Measurements from ENCODE around the gene AFAP1L2.

Gene AFAP1L2

DNA sequence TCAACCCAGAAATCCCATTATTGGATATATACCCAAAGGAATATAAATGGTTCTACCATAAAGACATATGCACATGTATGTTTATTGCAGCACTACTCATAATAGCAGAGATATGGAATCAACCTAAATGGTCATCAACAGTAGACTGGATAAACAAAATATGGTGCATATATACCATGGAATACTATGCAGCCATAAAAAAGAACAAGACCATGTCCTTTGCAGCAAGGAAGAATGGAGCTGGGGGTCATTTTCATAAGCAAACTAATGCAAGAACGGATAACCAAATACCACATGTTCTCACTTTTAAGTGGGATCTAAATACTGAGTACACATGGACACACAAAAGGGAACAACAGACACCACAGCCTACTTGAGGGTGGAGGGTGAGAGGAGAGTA is 2.2 kb upstream of the AFAP1L2 start:
- TF ChIP-seq, protein P1, sequence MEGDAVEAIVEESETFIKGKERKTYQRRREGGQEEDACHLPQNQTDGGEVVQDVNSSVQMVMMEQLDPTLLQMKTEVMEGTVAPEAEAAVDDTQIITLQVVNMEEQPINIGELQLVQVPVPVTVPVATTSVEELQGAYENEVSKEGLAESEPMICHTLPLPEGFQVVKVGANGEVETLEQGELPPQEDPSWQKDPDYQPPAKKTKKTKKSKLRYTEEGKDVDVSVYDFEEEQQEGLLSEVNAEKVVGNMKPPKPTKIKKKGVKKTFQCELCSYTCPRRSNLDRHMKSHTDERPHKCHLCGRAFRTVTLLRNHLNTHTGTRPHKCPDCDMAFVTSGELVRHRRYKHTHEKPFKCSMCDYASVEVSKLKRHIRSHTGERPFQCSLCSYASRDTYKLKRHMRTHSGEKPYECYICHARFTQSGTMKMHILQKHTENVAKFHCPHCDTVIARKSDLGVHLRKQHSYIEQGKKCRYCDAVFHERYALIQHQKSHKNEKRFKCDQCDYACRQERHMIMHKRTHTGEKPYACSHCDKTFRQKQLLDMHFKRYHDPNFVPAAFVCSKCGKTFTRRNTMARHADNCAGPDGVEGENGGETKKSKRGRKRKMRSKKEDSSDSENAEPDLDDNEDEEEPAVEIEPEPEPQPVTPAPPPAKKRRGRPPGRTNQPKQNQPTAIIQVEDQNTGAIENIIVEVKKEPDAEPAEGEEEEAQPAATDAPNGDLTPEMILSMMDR (IDR thresholded peaks at IDR 0.05; ENCODE audit: unreplicated experiment in 3 of 3), result no peak
- H3K4me1 Mint-ChIP-seq, result peaks cover 30% of the 10 kb centered on the region
- H3K27ac Mint-ChIP-seq, result peak overlapping the region in 1 of 3 experiments; percentile 27
- peaks cover 46% of the 10 kb centered on the region for H3K27me3 Mint-ChIP-seq (ENCODE audit: low read depth)
- H3K36me3 Mint-ChIP-seq (ENCODE audit: low read depth), result no peaks in the 10 kb centered on the region
- no peaks in the 10 kb centered on the region for H3K9me3 Mint-ChIP-seq
- peak overlapping the region in 1 of 3 experiments; percentile 40 for H3K4me3 Mint-ChIP-seq

DNA sequence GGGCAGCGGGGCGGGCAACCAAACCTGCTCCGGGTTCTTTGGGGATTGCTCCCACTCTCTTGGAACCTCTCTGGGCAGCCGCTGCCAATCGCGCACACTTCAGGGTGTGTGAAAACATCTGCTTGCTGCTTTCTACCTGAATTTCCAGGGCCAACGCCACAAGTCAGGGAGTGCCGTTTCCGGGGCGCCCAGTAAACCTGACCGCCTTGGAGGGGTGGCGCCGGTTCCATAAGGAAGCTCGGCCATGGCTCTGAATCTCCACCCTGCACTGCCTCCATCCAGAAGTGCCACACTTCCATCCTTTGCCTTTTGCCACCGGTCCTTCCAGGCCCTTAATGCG is 679 bp upstream of the AFAP1L2 start:
- no peaks in the 10 kb centered on the region for H3K36me3 Mint-ChIP-seq (ENCODE audit: low read depth)
- H3K4me3 Mint-ChIP-seq, result peak overlapping the region; percentile 80 to 87 (median 87)
- peaks cover 44% of the 10 kb centered on the region for H3K4me1 Mint-ChIP-seq

DNA sequence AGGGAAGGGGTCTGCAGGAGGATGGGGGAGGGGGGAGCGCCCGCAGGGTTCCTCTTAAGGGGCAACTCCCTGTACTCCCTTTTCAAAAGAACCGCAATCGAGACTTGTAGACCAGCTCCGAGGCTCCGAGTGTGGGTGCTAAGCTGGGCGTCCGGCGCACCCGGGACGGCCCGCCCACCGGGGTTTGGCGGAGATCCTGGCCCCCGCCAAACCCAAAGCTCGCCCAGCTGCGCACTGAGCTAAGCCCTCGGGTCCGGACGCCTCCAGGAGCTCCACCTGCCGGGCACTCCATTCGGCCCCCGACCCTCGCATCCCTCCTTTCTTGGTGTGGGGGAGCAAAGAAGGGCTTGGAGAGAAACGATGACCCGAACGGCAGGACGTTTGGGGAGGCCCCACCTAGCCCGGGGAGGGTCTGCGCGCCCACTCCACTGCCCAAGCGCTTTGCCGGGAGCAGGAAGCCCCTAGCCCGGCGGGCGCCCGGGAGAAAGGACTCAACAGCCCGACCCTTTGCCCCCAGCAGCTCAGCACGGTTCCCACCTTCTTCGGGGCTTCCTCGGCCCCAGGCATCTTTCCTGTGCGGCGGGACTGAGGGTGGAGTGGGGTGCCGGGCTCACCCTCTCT is 651 bp downstream of the AFAP1L2 start:
- TF ChIP-seq, protein P1 (IDR thresholded peaks at IDR 0.05; ENCODE audit: unreplicated experiment in 3 of 3), result peak in 1 of 3 experiments; percentile 22
- Mint-ChIP-seq H3K27ac (peak overlapping the region; percentile 73 to 87 (median 87)), H3K27me3 (ENCODE audit: low read depth) (peaks cover 35% of the 10 kb centered on the region)

More for the DNA sequence above, 679 bp upstream of the AFAP1L2 start:
- Mint-ChIP-seq H3K9me3 (no peaks in the 10 kb centered on the region), H3K27ac (peak overlapping the region; percentile 22 to 65 (median 55)), H3K27me3 (ENCODE audit: low read depth) (peaks cover 46% of the 10 kb centered on the region)
- TF ChIP-seq, protein P1 (IDR thresholded peaks at IDR 0.05; ENCODE audit: unreplicated experiment in 3 of 3), result no peak

DNA sequence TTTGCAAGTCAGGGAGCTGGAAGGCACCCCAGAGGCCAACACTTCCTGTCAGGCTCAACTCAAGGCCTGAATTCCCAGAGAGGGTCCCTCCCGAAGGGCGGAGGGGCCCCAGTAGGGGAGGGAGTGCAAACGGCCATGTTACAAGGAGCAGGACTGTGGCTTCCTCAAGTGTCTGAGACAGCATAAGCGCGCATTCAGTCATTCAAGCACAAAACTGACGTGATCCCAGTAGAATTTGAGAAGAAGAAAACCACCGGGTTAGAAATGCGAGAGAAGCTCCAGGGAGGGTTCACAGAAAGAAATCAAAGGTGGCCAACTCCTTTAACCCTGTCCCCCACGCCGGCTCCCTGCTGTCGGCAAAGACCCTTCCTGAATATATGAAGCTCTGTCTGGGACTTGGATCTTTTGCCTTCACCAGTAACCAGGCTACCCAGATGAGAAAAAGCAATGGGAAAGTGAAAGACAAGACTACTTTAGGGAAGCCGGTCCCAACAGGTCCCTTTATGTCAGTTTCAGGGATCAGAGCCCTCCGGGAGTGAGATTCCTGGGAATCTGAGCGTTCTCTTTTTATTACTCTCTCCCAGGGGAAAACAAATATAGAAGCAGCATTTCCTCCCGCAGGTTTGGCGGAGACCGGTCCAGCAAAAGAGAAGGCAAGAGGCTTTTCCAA is 1.3 kb downstream of the AFAP1L2 start:
- peaks cover 59% of the 10 kb centered on the region for H3K4me1 Mint-ChIP-seq
- peak overlapping the region; percentile 85 to 94 (median 93) for H3K4me3 Mint-ChIP-seq
- H3K36me3 Mint-ChIP-seq (ENCODE audit: low read depth), result no peaks in the 10 kb centered on the region
- TF ChIP-seq, protein P1 (IDR thresholded peaks at IDR 0.05; ENCODE audit: unreplicated experiment in 3 of 3), result no peak
- no peaks in the 10 kb centered on the region for H3K9me3 Mint-ChIP-seq
- H3K27ac Mint-ChIP-seq, result peak overlapping the region; percentile 73 to 87 (median 87)
- H3K27me3 Mint-ChIP-seq (ENCODE audit: low read depth), result peaks cover 30% of the 10 kb centered on the region

More for the DNA sequence above, 651 bp downstream of the AFAP1L2 start:
- Mint-ChIP-seq H3K4me1 (peaks cover 52% of the 10 kb centered on the region), H3K4me3 (peak overlapping the region; percentile 85 to 94 (median 93)), H3K36me3 (ENCODE audit: low read depth) (no peaks in the 10 kb centered on the region), H3K9me3 (no peaks in the 10 kb centered on the region)

DNA sequence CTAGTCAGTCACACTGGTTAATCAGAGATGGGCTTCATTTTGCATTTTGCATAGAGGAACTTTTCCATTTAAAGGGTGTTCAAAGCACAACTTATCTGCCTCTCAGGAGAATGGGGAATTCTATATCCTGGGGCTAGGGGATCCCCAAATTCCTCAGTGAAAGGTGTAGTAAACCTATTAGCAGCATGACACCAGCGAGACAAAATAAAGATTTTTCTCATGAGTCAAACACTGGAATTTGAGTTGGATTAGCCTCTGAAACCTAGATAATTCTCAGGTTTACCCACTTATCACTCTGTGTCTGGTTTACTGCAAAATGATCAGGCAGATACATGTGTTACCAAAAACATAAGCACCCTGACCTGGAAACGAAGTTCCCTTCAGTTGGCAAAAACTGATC is 2.1 kb downstream of the AFAP1L2 start:
- H3K27me3 Mint-ChIP-seq (ENCODE audit: low read depth), result peaks cover 30% of the 10 kb centered on the region
- peaks cover 66% of the 10 kb centered on the region for H3K4me1 Mint-ChIP-seq
- TF ChIP-seq, protein P1 (IDR thresholded peaks at IDR 0.05; ENCODE audit: unreplicated experiment in 3 of 3), result no peak
- no peaks in the 10 kb centered on the region for H3K9me3 Mint-ChIP-seq
- H3K27ac Mint-ChIP-seq, result peak overlapping the region; percentile 73 to 87 (median 87)
- no peaks in the 10 kb centered on the region for H3K36me3 Mint-ChIP-seq (ENCODE audit: low read depth)
- H3K4me3 Mint-ChIP-seq, result peak overlapping the region; percentile 85 to 94 (median 93)

Data from nephron (organoid).